GM10847 (cell line): ENCODE measurements around the gene NETO2.

Source experiments
- POLR2A ChIP-seq: IDR thresholded peaks from 2 replicates; pipeline ENCODE4 v1.6.1; 2011; ENCODE audit not compliant: insufficient read length; ENCODE audit errors: extremely low read depth

NETO2 gene, protein sequence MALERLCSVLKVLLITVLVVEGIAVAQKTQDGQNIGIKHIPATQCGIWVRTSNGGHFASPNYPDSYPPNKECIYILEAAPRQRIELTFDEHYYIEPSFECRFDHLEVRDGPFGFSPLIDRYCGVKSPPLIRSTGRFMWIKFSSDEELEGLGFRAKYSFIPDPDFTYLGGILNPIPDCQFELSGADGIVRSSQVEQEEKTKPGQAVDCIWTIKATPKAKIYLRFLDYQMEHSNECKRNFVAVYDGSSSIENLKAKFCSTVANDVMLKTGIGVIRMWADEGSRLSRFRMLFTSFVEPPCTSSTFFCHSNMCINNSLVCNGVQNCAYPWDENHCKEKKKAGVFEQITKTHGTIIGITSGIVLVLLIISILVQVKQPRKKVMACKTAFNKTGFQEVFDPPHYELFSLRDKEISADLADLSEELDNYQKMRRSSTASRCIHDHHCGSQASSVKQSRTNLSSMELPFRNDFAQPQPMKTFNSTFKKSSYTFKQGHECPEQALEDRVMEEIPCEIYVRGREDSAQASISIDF

GRCh38 chr16:47143677-47144558, at the start of gene NETO2:
Gene NETO2 (minus strand): TSS chr16:47143945. CDS start chr16:47143612, 333 bp downstream.
- TF ChIP-seq POLR2A = peak; percentile 72

DNA sequence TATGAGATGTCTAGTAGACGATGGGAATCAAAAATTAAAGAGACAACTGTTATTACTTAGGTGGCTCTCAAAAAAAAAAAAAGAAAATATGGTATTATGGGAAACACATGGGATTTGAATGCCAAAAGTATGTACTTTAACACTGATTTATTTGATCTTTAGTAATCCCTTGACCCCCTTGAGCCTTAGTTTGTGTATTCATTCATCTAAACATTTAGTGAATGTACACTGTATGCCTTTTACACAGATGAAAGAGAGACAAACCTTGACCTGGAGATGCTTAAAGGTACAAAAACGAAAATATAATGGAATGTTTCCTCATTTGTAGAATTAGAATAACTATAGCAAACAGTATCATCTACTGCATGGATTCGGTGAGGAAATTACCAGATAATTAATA, 38.6 kb upstream of the NETO2 start:
- no peak for TF ChIP-seq POLR2A

DNA sequence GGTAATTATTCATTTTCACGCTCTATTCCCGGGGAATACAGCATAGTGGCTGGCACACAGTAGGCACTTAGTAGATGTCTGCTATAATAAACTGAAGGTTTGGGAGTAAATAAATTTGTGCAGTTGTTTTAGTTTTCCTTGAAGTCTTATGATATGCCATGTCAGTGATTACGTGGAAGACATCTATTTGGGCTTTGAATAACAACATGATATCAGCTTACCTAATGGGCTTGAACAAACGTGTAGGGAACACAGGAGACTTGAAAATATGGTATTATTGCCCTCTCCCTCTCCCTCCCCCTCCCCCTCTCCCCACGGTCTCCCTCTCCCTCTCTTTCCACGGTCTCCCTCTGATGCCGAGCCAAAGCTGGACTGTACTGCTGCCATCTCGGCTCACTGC, 36.3 kb upstream of the NETO2 start:
- no peak for TF ChIP-seq POLR2A

GRCh38 chr16:47175152-47175551, 31.4 kb upstream of the NETO2 start:
- no peak for TF ChIP-seq POLR2A

- no peak for TF ChIP-seq POLR2A
These were observed 19.1 kb upstream of the NETO2 start for GRCh38 chr16:47162670-47163420.

- TF ChIP-seq POLR2A = no peak
These were observed 17.7 kb upstream of the NETO2 start for GRCh38 chr16:47161464-47161863.

DNA sequence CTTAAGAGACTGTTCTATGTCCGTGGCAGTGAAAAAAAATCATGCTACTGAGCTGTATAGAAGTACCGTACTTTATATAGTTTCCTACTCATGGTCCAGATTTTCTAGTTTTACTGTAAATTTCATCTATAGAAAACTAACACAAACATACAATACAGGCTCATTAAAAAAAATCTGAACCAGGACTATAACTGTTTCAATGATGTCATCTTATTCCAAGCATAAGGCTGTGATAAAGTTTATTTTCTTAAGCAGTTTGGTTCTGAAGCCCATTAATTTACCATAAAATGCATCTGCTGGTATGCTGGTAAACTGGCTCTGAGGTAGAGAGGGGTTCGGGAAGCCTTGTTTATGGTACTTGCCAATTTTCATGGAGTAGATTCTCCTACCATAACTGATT, 16.7 kb upstream of the NETO2 start:
- no peak for TF ChIP-seq POLR2A

- no peak for TF ChIP-seq POLR2A
These were observed 15.2 kb upstream of the NETO2 start for GRCh38 chr16:47158992-47159391.

GRCh38 chr16:47156680-47157215, 13.0 kb upstream of the NETO2 start:
- TF ChIP-seq POLR2A = no peak

- TF ChIP-seq POLR2A = no peak
These were observed 6.3 kb upstream of the NETO2 start for GRCh38 chr16:47150067-47150466.

- TF ChIP-seq POLR2A = no peak
These were observed 773 bp upstream of the NETO2 start for GRCh38 chr16:47144559-47144877.

DNA sequence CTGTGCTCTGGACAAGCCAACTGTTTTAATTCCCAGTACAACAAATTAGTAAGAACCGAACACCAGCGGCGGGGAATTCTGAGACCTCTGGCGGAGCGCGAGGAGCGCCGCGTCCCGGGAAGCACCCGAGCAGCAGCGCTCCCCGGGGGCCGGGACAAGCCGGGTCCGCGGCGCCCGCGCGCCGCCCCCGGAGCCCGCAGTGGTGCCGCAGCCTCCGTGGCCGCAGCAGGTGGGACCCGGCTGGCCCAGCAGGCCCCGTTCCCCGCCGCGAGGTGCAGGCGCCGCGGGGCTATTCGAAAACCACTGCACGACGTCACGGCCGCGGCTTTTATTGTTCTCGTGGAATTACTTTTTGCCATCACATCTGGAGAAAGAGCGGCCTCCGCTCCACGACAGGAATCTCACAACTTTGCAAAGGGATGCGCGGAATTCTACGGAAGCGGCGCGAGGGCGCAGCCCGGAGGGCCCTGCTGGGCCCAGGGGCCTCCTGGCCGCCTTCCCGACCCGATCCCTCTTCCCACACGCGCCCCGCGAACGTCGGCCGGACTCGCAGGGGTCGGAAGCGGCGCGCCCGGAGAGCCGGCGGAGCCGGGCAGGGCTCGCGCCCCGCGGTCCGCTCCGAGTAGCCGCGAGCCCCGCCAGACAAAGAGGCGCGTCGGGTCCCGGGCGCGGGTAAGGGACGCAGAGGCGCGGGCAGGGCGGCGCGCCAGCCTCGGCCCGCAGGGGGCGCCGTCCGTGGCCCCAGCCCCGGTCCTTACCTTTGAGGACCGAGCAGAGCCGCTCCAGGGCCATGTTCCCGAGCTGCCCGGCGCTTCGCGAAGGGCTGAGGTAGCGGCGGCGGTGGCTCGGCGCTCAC, 696 bp downstream of the NETO2 start:
- no peak for TF ChIP-seq POLR2A

DNA sequence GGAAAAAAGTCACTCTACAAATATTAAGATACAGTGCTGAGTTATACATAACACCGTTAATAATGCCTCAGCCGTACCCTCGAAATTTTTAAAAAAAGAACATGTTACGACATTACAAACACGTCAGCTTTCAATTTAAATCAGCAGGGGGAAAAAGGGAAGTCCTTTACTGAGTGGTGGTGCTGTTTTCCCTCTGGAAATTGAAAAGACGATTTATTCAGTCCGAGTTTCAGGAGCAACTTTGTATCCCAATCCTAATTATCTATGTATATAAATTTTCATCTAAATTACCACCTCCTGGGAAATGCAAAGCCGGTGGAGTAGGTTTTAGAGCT, 1.3 kb downstream of the NETO2 start:
- no peak for TF ChIP-seq POLR2A

DNA sequence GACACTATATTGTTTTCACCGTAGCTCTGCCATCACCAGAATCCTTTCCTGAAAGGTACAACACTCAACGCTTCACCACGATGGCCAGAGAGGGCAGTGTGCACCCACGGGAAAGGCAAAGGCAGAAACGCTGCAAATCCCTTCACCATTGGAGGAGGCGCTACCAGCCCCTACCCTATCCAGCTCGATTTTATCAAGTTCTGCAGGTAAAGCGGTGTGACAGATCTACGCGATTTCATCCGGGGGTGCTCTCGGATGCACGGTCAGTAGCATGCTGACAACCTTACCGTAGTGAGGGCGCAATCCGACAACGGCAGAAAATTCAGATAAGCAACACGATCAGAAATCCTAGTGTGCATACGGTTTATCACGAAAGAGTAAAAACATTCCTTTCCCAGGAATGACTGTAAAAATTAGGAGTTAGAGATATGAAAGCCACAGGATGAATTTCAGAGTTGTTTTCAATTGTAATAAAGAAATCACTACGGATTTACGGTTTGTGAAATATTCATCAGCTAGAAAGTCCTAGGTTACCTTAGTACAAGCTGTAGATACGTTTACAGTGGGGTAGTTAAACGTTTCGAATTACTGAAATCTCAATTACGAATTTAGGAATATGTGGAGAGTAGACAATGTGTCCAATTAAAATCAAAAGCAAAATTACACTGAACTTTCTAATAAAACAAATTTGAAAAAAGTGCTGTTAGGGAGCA, 1.8 kb downstream of the NETO2 start:
- TF ChIP-seq POLR2A = peak; percentile 31
